CD14-positive monocyte (primary cell): ENCODE results near the gene TRAF3IP3. TPM values are rescaled to one million over a fixed set of nuclear protein-coding genes. Genes with fewer than 3 reads are reported as not detected.

ENCODE experiments used
- DNase-seq, 3 donors: peaks; one replicate each; pipeline ENCODE4 v3.0.0-alpha.2; 2011 to 2022
- H2AFZ ChIP-seq: 2 replicates; pipeline ENCODE4 v1.6.0; 2012; ENCODE audit warnings: mild to moderate bottlenecking, low read depth, low read length, inconsistent platforms; ENCODE audit not compliant: insufficient read depth, poor library complexity, severe bottlenecking
- H3K27ac ChIP-seq, 2 donors: 1 replicate in 1 of 2; 2 replicates in 1 of 2; pipeline ENCODE4 v1.5.1; 2012 to 2013; ENCODE audit warnings: low read length in 2 of 2, control low read depth in 1 of 2, inconsistent platforms in 1 of 2, low read depth in 1 of 2, mild to moderate bottlenecking in 1 of 2
- H3K27me3 ChIP-seq, 2 donors: one replicate each; pipeline versions ENCODE4 v1.6.0 to v1.6.1; 2011 to 2013; ENCODE audit warnings: low read length in 2 of 2; ENCODE audit not compliant: control insufficient read depth in 2 of 2, insufficient read depth in 2 of 2
- H3K36me3 ChIP-seq, 2 donors: replicated peaks in 1 of 2; 1 replicate in 1 of 2; 2 replicates in 1 of 2; pipeline versions ENCODE4 v1.5.1 to v1.6.1; 2012 to 2013; ENCODE audit warnings: low read length in 2 of 2, control low read depth in 1 of 2, inconsistent platforms in 1 of 2, mild to moderate bottlenecking in 1 of 2; ENCODE audit not compliant: insufficient read depth in 2 of 2, control insufficient read depth in 1 of 2
- H3K4me1 ChIP-seq, 2 donors: 1 replicate in 1 of 2; 2 replicates in 1 of 2; pipeline versions ENCODE4 v1.5.1 to v1.6.1; 2012 to 2013; ENCODE audit warnings: low read length in 2 of 2, control low read depth in 1 of 2, inconsistent platforms in 1 of 2, mild to moderate bottlenecking in 1 of 2, moderate library complexity in 1 of 2; ENCODE audit not compliant: insufficient read depth in 2 of 2, control insufficient read depth in 1 of 2
- H3K4me2 ChIP-seq: replicated peaks from 2 replicates; pipeline ENCODE3; 2012; ENCODE audit warnings: low read length, moderate library complexity, mild to moderate bottlenecking; ENCODE audit not compliant: poor library complexity, severe bottlenecking; ENCODE audit errors: extremely low read depth
- H3K4me3 ChIP-seq, 3 experiments: fragments of 200-600 bp in 1 of 3; sonication (generic) in 1 of 3; replicated peaks in 1 of 3; 1 replicate in 2 of 3; 2 replicates in 1 of 3; pipeline ENCODE4 v1.5.1; 2011 to 2013; ENCODE audit warnings: low read length in 3 of 3, mild to moderate bottlenecking in 3 of 3, control low read depth in 2 of 3, low read depth in 2 of 3, inconsistent platforms in 1 of 3, moderate library complexity in 1 of 3
- H3K79me2 ChIP-seq: 2 replicates; pipeline ENCODE4 v1.6.0; 2012; ENCODE audit warnings: mild to moderate bottlenecking, control low read depth, inconsistent platforms, low read length, moderate library complexity; ENCODE audit not compliant: insufficient read depth
- H3K9ac ChIP-seq: 2 replicates; pipeline ENCODE4 v1.6.0; 2017; ENCODE audit warnings: low read length, mild to moderate bottlenecking; ENCODE audit not compliant: insufficient read depth, poor library complexity, severe bottlenecking
- H3K9me3 ChIP-seq, 2 donors: replicated peaks in 1 of 2; 1 replicate in 1 of 2; 2 replicates in 1 of 2; pipeline versions ENCODE4 v1.5.1 to v1.6.1; 2012 to 2013; ENCODE audit warnings: low read length in 2 of 2, control low read depth in 1 of 2; ENCODE audit not compliant: control insufficient read depth in 1 of 2, insufficient read depth in 1 of 2
- H4K20me1 ChIP-seq: 2 replicates; pipeline ENCODE4 v1.6.0; 2012; ENCODE audit warnings: mild to moderate bottlenecking, low read length, control low read depth, moderate library complexity; ENCODE audit not compliant: insufficient read depth
- H3K27ac Mint-ChIP-seq, 7 donors: one replicate each; pipeline ENCODE4 v1.8.0; 2020; ENCODE audit warnings: mild to moderate bottlenecking in 7 of 7, mixed read lengths in 7 of 7, moderate library complexity in 6 of 7, inconsistent platforms in 2 of 7
- H3K27me3 Mint-ChIP-seq, 3 donors: one replicate each; pipeline ENCODE4 v1.8.0; 2021 to 2022; ENCODE audit warnings: low read depth in 3 of 3, mild to moderate bottlenecking in 3 of 3, mixed read lengths in 3 of 3, moderate library complexity in 3 of 3, inconsistent platforms in 1 of 3
- H3K36me3 Mint-ChIP-seq, 2 donors: one replicate each; pipeline ENCODE4 v1.8.0; 2020; ENCODE audit warnings: mixed read lengths in 2 of 2, inconsistent platforms in 1 of 2, mild to moderate bottlenecking in 1 of 2
- H3K4me1 Mint-ChIP-seq: one replicate; pipeline ENCODE4 v1.8.0; 2020; ENCODE audit warnings: mild to moderate bottlenecking, mixed read lengths
- H3K4me3 Mint-ChIP-seq, 2 donors: one replicate each; pipeline ENCODE4 v1.8.0; 2020; ENCODE audit warnings: mild to moderate bottlenecking in 2 of 2, mixed read lengths in 2 of 2, moderate library complexity in 1 of 2
- H3K9me3 Mint-ChIP-seq, 7 donors: one replicate each; pipeline ENCODE4 v1.8.0; 2020 to 2022; ENCODE audit warnings: mixed read lengths in 7 of 7, mild to moderate bottlenecking in 6 of 7, moderate library complexity in 6 of 7, inconsistent platforms in 2 of 7
- WGBS: methylation state at CpG from one replicate; pipeline ENCODE4 v1.1.5; 2013; ENCODE audit warnings: missing lambda C conversion rate; ENCODE audit not compliant: insufficient coverage; 5-methylcytosine and 5-hydroxymethylcytosine counted together
- intact Hi-C, 2 donors: fragments of 100-400 bp; cut with micrococcal nuclease; formaldehyde crosslinking; loops; one replicate each; pipeline versions ENCODE4 v1.15.0 to v1.15.1; 2023
- polyA plus RNA-seq, 3 donors: library from polyadenylated mRNA; depleted of rRNA in 1 of 3; unstranded in 2 of 3; stranded (reverse) in 1 of 3; fragments of 300-500 nt in 2 of 3; fragments of >200 nt in 1 of 3; fragmentation: Illumina TruSeq in 2 of 3; gene quantifications; 1 replicate in 2 of 3; 2 replicates in 1 of 3; pipeline ENCODE4 v1.2.3, GENCODE V29; 2012 to 2021
- TF ChIP-seq, protein P1 (sequence below): fragments of 200-600 bp; IDR thresholded peaks from one replicate; pipeline ENCODE4 v1.8.0; 2022; ENCODE audit warnings: antibody characterized with exemption, mild to moderate bottlenecking

TRAF3IP3 gene
- polyA plus RNA-seq, 3 donors: 89.3 to 266 (median 111) TPM

DNA sequence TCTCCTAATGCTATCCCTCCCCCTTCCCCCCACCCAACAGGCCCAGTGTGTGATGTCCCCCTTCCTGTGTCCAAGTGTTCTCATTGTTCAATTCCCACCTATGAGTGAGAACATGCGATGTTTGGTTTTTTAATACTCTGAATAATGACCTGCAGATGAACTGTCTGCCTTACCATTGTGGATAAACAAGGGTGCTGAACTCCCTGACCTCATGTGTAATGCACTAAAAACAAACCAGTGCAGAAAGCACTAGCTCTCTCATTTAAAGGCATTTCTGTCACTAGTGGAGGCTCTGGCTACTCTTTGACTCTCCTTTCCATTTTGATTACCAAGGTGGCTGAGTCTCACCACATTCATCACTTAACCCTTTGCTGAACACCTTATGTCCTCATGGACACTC is 23.1 kb upstream of the TRAF3IP3 start:
- H3K27me3 Mint-ChIP-seq: peaks cover 0 to 2% (median 0%) of the 10 kb centered on the region in 3 donors

DNA sequence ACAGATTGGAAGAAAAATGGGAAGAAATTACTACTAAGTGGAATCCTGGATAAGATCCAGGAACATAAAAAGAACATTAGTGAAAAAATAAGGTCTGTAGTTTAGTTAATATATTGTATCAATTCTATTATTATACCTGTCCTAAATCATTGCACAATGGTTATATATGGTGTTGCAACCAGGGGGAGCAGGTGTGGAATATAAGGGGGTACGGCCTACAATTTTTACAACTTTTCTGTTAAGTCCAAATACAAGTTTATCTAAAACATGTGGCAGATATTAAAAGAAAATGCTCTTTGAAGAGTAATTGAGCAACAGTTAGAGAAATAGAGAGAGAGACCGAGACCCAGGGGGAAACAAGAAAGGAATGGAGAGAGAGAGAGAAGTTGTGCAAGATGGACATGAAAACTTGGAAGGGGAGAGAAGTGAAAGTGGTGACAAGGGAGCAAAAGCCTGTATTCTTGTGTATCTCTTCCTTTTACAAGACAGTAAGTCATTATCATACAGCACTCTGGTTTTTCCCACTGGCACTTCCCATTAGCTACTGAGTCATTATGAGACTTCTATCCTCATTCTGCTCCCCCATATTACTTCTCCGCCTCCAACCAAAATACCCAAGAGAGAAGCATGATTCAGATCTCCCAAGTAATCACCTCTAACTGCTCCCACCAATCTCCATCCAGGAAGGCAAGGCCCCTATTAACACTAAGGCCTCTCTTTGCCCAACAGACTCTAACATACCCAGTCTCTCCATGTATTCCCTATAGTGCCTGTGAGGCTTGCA is 22.3 kb upstream of the TRAF3IP3 start:
- no peaks in the 10 kb centered on the region for H4K20me1 ChIP-seq
- H3K4me3 ChIP-seq: peak overlapping the region in 1 of 3 experiments; percentile 39
- DNase-seq: peak; percentile 70 to 98 (median 79)
- no peaks in the 10 kb centered on the region for H3K9me3 Mint-ChIP-seq
- H3K27ac ChIP-seq: peak overlapping the region; percentile 21 to 59
- intact Hi-C loops: no loop called here
- H3K4me2 ChIP-seq: peak overlapping the region; percentile 15
- peaks cover 0 to 2% (median 0%) of the 10 kb centered on the region in 3 donors for H3K27me3 Mint-ChIP-seq
- peak overlapping the region; percentile 32 to 90 (median 80) for H3K27ac Mint-ChIP-seq
- no peaks in the 10 kb centered on the region for H3K27me3 ChIP-seq
- TF ChIP-seq, protein P1, sequence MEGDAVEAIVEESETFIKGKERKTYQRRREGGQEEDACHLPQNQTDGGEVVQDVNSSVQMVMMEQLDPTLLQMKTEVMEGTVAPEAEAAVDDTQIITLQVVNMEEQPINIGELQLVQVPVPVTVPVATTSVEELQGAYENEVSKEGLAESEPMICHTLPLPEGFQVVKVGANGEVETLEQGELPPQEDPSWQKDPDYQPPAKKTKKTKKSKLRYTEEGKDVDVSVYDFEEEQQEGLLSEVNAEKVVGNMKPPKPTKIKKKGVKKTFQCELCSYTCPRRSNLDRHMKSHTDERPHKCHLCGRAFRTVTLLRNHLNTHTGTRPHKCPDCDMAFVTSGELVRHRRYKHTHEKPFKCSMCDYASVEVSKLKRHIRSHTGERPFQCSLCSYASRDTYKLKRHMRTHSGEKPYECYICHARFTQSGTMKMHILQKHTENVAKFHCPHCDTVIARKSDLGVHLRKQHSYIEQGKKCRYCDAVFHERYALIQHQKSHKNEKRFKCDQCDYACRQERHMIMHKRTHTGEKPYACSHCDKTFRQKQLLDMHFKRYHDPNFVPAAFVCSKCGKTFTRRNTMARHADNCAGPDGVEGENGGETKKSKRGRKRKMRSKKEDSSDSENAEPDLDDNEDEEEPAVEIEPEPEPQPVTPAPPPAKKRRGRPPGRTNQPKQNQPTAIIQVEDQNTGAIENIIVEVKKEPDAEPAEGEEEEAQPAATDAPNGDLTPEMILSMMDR: no peak
- H3K4me1 Mint-ChIP-seq: peaks cover 36% of the 10 kb centered on the region
- H3K36me3 Mint-ChIP-seq: no peaks in the 10 kb centered on the region
- H3K9me3 ChIP-seq: no peaks in the 10 kb centered on the region
- WGBS: 0% methylated on average over 2 of the region's 3 CpGs
- no peaks in the 10 kb centered on the region for H3K36me3 ChIP-seq
- no peaks in the 10 kb centered on the region for H3K79me2 ChIP-seq
- H2AFZ ChIP-seq: no peak overlapping the region
- peak overlapping the region in 1 of 2 donors; percentile 62 for H3K4me3 Mint-ChIP-seq
- H3K9ac ChIP-seq: no peak overlapping the region
- peaks cover 19 to 28% of the 10 kb centered on the region in 2 donors for H3K4me1 ChIP-seq

More for the DNA sequence above, 23.1 kb upstream of the TRAF3IP3 start:
- DNase-seq: no peak
- Histone ChIP-seq H2AFZ (no peak overlapping the region), H3K27ac (peak overlapping the region in 1 of 2 donors; percentile 59), H3K4me3 (no peak overlapping the region), H3K4me2 (no peak overlapping the region), H3K27me3 (no peaks in the 10 kb centered on the region), H3K36me3 (no peaks in the 10 kb centered on the region), H4K20me1 (no peaks in the 10 kb centered on the region), H3K4me1 (peaks cover 19 to 28% of the 10 kb centered on the region in 2 donors), H3K79me2 (no peaks in the 10 kb centered on the region), H3K9ac (no peak overlapping the region), H3K9me3 (no peaks in the 10 kb centered on the region)
- no peak overlapping the region for H3K27ac Mint-ChIP-seq
- WGBS: no CpG with 5 or more reads among the region's 1 CpG
- H3K36me3 Mint-ChIP-seq: no peaks in the 10 kb centered on the region
- TF ChIP-seq, protein P1: no peak
- H3K9me3 Mint-ChIP-seq: no peaks in the 10 kb centered on the region
- H3K4me1 Mint-ChIP-seq: peaks cover 36% of the 10 kb centered on the region
- H3K4me3 Mint-ChIP-seq: no peak overlapping the region
- intact Hi-C loops: no loop called here
